GM12864 (cell line): Measurements from ENCODE around the gene TPO.

Experiments used
- DNase-seq: peaks from one replicate; pipeline ENCODE4 v3.0.0-alpha.2; 2011; ENCODE audit warnings: low read depth
- H3K4me3 ChIP-seq: 2 replicates; pipeline ENCODE4 v1.5.1; 2011; ENCODE audit warnings: mild to moderate bottlenecking, low read depth, low read length, control low read depth
- TF ChIP-seq, protein P1 (sequence below): IDR thresholded peaks from 2 replicates; pipeline ENCODE4 v1.5.1; 2011; ENCODE audit warnings: low read depth, mild to moderate bottlenecking, moderate library complexity, low read length, control low read depth, inconsistent platforms; ENCODE audit errors: missing control alignments

The TPO gene

DNA sequence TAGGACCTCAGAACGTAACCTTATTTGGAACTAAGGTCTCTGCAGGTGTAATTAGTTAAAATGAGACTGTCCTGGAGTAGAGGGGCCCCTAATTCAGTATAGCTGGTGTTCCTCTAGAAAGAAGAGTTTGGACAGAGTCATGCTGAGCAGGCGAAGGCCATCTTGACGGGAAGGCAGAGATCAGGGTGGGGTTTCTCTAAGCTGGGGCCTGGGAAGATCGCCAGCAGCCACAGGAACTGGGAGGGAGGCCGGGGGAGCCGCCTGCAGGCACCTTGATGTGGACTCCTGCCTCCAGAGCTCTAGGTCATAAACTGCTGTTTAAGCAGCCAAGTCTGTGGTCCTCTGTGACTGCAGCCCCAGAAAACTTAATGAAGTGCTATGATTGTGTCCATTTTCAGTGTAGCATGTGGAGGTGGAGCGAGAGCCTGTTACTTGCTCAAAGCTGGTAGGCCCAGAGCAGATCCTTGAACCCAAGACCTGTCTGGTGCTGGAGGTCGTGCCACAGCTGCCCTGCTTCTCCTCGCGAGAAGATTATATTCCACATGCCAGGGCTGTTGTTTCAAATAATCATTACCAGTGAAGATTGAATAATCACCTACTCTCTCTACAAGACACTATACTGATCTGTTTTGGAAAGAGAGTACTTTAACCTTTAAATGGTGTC, 105.7 kb downstream of the TPO start:
- DNase-seq = no peak
- TF ChIP-seq, protein P1, sequence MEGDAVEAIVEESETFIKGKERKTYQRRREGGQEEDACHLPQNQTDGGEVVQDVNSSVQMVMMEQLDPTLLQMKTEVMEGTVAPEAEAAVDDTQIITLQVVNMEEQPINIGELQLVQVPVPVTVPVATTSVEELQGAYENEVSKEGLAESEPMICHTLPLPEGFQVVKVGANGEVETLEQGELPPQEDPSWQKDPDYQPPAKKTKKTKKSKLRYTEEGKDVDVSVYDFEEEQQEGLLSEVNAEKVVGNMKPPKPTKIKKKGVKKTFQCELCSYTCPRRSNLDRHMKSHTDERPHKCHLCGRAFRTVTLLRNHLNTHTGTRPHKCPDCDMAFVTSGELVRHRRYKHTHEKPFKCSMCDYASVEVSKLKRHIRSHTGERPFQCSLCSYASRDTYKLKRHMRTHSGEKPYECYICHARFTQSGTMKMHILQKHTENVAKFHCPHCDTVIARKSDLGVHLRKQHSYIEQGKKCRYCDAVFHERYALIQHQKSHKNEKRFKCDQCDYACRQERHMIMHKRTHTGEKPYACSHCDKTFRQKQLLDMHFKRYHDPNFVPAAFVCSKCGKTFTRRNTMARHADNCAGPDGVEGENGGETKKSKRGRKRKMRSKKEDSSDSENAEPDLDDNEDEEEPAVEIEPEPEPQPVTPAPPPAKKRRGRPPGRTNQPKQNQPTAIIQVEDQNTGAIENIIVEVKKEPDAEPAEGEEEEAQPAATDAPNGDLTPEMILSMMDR = no peak
- no peak overlapping the region for H3K4me3 ChIP-seq

DNA sequence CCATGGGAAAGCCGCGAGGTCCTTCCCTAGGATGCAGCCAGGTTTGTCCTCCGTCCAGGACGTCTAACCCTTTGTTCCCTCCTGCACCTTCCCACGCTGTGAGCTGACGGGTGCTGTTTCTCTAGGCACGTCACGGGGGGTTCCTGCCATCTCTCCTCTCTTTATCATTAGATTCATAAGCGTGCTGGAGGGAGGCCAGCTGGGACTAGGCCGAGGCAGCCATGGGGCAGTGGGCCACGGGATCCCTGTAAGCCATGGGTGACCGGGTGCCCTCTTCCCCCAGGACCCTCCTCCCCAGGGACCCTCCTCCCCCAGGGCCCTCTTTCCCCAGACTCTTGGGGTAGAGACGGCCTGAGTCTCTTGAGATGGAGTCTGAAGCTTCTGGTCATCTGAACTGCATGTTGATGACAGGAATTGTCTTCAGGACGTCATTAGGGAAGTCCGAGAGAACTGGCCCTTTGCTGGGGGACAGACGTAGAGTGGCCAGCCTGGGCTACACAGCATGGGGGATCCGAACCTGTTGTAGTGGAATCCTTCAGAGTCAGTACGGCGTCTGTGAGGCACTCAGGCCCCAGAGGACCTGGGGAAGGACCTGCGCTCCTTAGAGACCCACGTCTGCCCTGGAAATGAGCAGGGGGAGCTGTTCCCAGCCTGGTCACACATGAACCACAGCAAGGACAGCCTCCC, 108.1 kb downstream of the TPO start:
- DNase-seq = no peak
- TF ChIP-seq, protein P1 = no peak
- H3K4me3 ChIP-seq = no peak overlapping the region

DNA sequence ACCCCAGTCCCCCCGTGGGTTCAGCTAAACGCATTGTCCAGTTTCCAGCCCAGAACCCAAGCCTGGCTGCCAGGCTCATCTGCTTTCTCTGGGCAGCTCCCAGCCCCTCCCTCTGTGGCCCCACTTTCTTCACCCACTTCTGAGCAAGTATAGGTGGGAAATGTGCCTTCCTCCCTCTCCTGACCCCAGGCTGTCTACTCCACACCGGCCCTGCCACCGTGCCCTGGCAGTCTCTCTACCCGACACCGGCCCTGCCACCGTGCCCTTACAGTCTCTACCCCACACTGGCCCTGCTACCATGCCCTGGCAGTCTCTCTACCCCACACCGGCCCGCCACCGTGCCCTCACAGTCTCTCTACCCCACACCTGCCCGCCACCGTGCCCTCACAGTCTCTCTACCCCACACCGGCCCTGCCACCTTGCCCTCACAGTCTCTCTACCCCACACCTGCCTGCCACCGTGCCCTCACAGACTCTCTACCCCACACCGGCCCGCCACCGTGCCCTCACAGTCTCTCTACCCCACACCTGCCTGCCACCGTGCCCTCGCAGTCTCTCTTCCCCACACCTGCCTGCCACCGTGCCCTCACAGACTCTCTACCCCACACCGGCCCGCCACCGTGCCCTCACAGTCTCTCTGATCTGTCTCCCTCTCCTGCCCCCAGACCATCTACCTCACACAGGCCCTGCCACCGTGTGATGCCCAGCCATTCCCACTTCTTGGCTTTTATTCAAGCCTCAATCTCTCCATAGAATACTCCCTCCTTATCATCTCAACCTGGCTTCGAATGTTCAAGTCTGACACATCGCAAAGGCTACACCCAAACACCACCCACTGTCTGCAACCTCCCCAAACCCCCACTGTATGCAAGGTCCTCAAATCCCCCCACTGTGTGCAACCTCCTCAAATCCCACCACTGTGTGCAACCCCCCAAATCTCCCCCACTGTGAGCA, 108.9 kb downstream of the TPO start:
- TF ChIP-seq, protein P1 = no peak
- no peak overlapping the region for H3K4me3 ChIP-seq
- DNase-seq = no peak

DNA sequence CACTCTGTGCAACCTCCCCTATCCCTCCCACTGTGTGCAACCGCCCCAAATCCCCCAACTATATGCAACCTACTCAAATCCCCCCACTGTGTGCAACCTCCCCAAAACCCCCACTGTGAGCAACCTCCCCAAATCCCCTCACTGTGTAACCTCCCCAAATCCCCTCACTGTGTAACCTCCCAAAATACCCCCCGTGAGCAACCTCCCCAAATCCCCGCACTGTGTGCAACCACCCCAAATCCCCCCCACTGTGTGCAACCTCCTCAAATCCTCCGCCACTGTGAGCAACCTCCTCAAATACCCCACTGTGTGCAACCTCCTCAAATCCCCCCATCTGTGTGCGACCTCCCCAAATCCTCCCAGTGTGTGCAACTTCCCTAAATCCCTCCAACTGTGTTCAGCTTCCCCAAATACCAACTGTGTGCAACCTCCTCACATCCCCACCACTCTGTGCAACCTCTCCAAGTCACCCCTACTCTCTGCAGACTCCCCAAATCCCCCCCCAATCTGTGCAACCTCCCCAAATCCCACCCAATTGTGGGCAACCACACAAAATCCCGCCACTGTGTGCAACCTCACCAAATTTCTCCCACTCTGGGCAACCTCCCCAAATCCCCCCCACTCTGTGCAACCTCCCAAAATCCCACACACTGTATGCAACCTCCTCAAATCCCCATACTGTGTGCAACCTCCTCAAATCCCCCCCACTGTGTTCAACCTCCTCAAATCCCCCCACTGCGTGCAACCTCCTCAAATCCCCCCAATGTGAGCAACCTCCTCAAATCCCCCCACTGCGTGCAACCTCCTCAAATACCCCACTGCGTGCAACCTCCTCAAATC, 114.1 kb downstream of the TPO start:
- TF ChIP-seq, protein P1 = no peak
- DNase-seq = no peak
- H3K4me3 ChIP-seq = no peak overlapping the region

DNA sequence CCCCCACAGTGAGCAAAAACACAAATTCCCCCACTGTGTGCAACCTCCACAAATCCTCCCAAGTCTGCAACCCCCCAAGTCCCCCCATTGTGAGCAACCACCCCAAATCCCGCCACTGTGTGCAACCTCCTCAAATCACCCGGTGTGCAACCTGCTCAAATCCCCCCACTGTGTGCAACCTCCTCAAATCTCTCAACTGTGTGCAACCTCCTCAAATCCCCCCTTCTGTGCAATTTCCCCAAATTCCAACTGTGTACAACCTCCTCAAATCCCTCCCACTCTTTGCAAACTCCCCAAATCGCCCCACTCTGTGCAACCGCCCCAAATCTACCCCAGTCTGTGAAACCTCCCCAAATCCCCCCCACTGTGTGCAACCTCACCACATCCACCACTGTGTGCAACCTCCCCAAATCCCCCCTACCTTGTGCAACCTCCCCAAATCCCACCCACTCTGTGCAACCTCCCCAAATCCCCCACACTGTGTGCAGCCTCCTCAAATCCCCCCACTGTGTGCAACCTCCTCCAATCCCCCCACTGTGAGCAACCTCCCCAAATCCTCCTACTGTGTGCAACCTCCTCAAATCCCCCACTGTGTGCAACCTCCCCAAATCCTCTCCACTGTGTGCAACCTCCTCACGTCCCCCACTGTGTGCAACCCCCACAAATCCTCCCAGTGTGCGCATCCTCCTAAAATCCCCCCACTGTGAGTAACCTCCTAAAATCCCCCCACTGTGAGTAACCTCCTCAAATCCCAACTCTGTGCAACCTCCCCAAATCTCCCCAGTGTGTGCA, 115.2 kb downstream of the TPO start:
- DNase-seq = no peak
- no peak overlapping the region for H3K4me3 ChIP-seq

More for the DNA sequence above, 115.2 kb downstream of the TPO start:
- TF ChIP-seq, protein P1 = no peak
